GM20000 (cell line): Measurements from ENCODE around the gene CCDC85C.

Experiments used
- DNase-seq: peaks from one replicate; pipeline ENCODE4 v3.0.0; 2012; ENCODE audit warnings: low spot score
- CTCF ChIP-seq: IDR thresholded peaks from 2 replicates; pipeline ENCODE4 v1.5.1; 2012; ENCODE audit warnings: mild to moderate bottlenecking, control low read depth; ENCODE audit errors: extremely low read depth, missing control alignments

The CCDC85C gene

GRCh38 chr14:99468081-99468480 is 135.9 kb downstream of the CCDC85C start:
- TF ChIP-seq CTCF: no peak
- DNase-seq: no peak

- TF ChIP-seq CTCF: no peak
- DNase-seq: no peak
Measured at GRCh38 chr14:99467336-99468078, 136.5 kb downstream of the CCDC85C start.

- no peak for TF ChIP-seq CTCF
- no peak for DNase-seq
Measured at GRCh38 chr14:99466758-99467157, 137.2 kb downstream of the CCDC85C start.

- TF ChIP-seq CTCF: no peak
- no peak for DNase-seq
Measured at GRCh38 chr14:99465288-99465687, 138.7 kb downstream of the CCDC85C start.

- DNase-seq: no peak
- TF ChIP-seq CTCF: no peak
Measured at GRCh38 chr14:99463974-99464373, 140.0 kb downstream of the CCDC85C start.

GRCh38 chr14:99462210-99462609 is 141.8 kb downstream of the CCDC85C start:
- DNase-seq: no peak
- TF ChIP-seq CTCF: no peak

- DNase-seq: no peak
- no peak for TF ChIP-seq CTCF
Measured at GRCh38 chr14:99461411-99462085, 142.5 kb downstream of the CCDC85C start.
